BE2C (cell line): Measurements from ENCODE around the gene RARG.

Experiments used
- DNase-seq: peaks from one replicate; pipeline ENCODE4 v3.0.0-alpha.2; 2020
- H3K27me3 ChIP-seq: fragments of 250-450 bp; sonication (Bioruptor Pico); 2 replicates; pipeline ENCODE4 v1.5.1; 2020; ENCODE audit warnings: mild to moderate bottlenecking
- H3K36me3 ChIP-seq: fragments of 250-450 bp; sonication (Bioruptor Pico); 2 replicates; pipeline ENCODE4 v1.5.1; 2020; ENCODE audit warnings: mild to moderate bottlenecking
- H3K4me1 ChIP-seq: fragments of 250-450 bp; sonication (Bioruptor Pico); 2 replicates; pipeline ENCODE4 v1.5.1; 2020
- H3K4me3 ChIP-seq: 2 replicates; pipeline ENCODE4 v1.5.1; 2011; ENCODE audit warnings: low read depth, low read length
- H3K9me3 ChIP-seq: fragments of 250-450 bp; sonication (Bioruptor Pico); 2 replicates; pipeline ENCODE4 v1.5.1; 2020
- TF ChIP-seq, protein P1 (sequence below): IDR thresholded peaks from 2 replicates; pipeline ENCODE4 v1.5.1; 2012; ENCODE audit warnings: mild to moderate bottlenecking, low read depth, low read length

Gene RARG

DNA sequence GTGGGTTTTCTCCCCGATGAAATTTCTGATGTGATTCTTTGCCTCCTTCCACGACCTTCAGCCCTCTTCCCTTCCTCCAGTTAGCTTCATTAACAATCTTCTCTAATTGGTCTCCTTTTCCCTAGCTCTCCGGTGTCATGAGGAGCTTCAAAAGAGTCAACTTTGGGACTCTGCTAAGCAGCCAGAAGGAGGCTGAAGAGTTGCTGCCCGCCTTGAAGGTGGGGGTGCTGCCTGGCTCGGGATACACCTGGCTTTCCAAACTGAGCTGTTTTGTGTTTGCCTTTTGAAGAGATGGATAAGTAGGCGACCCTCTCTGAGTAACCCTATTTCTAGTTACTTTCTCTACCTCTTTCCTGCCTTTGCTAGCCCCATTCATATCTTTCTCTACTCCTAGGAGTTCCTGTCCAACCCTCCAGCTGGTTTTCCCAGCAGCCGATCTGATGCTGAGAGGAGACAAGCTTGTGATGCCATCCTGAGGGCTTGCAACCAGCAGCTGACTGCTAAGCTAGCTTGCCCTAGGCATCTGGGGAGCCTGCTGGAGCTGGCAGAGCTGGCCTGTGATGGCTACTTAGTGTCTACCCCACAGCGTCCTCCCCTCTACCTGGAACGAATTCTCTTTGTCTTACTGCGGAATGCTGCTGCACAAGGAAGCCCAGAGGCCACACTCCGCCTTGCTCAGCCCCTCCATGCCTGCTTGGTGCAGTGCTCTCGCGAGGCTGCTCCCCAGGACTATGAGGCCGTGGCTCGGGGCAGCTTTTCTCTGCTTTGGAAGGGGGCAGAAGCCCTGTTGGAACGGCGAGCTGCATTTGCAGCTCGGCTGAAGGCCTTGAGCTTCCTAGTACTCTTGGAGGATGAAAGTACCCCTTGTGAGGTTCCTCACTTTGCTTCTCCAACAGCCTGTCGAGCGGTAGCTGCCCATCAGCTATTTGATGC is 36.9 kb upstream of the RARG start:
- H3K4me1 ChIP-seq: no peaks in the 10 kb centered on the region
- TF ChIP-seq, protein P1, sequence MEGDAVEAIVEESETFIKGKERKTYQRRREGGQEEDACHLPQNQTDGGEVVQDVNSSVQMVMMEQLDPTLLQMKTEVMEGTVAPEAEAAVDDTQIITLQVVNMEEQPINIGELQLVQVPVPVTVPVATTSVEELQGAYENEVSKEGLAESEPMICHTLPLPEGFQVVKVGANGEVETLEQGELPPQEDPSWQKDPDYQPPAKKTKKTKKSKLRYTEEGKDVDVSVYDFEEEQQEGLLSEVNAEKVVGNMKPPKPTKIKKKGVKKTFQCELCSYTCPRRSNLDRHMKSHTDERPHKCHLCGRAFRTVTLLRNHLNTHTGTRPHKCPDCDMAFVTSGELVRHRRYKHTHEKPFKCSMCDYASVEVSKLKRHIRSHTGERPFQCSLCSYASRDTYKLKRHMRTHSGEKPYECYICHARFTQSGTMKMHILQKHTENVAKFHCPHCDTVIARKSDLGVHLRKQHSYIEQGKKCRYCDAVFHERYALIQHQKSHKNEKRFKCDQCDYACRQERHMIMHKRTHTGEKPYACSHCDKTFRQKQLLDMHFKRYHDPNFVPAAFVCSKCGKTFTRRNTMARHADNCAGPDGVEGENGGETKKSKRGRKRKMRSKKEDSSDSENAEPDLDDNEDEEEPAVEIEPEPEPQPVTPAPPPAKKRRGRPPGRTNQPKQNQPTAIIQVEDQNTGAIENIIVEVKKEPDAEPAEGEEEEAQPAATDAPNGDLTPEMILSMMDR: no peak
- H3K4me3 ChIP-seq: peak overlapping the region; percentile 97
- peaks cover 28% of the 10 kb centered on the region for H3K36me3 ChIP-seq
- no peaks in the 10 kb centered on the region for H3K9me3 ChIP-seq
- no peaks in the 10 kb centered on the region for H3K27me3 ChIP-seq
- no peak for DNase-seq

DNA sequence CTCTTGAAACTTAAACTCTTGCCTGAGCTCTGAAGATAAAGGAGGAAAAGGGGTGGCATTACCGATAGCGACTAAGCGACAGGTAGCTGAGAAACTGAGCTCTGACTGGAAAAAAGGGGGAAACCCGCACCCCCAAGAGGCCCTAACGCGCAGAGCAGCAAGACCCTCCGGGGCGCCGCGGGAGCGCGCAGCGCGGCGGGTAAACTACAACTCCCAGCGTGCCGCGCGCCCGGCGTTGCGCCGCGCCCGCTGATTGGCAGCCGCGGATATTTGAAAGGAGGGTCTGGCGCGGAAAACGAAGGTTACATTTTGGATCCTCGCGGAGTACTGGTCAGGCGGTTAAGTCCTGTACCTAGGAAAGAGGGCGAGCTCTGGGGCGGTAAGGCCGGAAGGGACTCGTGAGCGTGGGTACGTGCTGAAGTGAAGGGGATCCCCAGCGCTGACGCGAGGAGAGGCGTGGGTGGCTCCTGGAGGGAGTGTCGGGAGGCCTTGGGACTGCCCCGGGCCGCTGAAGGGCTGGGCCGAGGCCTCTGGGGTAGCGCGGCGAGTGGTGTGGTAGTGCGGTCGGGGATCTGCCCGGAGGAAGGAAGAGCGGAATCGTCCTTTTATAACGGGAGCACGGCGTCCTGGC is 36.1 kb upstream of the RARG start, which contains the start of gene ESPL1:
Gene ESPL1, plus strand, starts transcription at position 301 of the 631 bp plus-strand sequence. CDS start 468 bp downstream, outside the sequence.
- no peaks in the 10 kb centered on the region for H3K4me1 ChIP-seq
- TF ChIP-seq, protein P1: peak; percentile 57

DNA sequence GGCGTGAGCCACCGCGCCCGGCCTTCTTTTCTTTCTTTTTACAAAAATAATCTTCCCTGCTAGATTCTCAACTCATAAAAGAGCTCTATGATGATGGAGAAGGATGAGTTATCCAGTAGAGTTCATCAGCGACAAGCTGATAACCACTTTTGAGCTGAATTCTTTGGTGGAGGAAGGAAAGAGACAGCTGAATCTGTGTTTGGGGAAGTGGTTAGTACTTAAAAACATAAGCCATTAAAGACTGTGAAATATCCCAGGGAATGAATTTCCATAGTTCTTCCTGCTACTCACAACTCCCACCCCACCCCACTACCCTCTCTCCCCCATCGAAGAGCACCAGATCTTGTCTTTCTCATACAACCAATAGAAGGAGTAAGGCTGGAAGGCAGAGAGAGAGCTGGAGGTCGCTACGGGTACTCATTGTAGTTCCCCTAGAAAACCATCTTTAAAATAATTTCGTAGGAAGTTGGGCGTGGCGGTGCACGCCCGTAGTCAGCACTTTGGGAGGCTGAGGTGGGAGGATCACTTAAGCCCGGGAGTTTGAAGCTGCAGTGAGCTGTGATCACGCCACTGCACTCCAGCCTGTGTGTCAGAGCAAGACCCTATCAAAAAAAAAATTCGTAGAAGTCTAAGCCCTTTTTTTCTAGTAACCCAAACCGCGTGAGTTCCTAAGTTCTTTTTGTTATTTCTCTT is 35.4 kb upstream of the RARG start:
- Histone ChIP-seq H3K4me3 (peak overlapping the region; percentile 97), H3K4me1 (no peaks in the 10 kb centered on the region), H3K27me3 (no peaks in the 10 kb centered on the region), H3K36me3 (peaks cover 21% of the 10 kb centered on the region), H3K9me3 (no peaks in the 10 kb centered on the region)
- TF ChIP-seq, protein P1: no peak
- DNase-seq: no peak

More for the DNA sequence above, 36.1 kb upstream of the RARG start, which contains the start of gene ESPL1:
- no peaks in the 10 kb centered on the region for H3K27me3 ChIP-seq
- H3K36me3 ChIP-seq: peaks cover 23% of the 10 kb centered on the region
- H3K4me3 ChIP-seq: peak within 1 kb of the TSS; percentile 97
- peak; percentile 86 for DNase-seq
- no peaks in the 10 kb centered on the region for H3K9me3 ChIP-seq

DNA sequence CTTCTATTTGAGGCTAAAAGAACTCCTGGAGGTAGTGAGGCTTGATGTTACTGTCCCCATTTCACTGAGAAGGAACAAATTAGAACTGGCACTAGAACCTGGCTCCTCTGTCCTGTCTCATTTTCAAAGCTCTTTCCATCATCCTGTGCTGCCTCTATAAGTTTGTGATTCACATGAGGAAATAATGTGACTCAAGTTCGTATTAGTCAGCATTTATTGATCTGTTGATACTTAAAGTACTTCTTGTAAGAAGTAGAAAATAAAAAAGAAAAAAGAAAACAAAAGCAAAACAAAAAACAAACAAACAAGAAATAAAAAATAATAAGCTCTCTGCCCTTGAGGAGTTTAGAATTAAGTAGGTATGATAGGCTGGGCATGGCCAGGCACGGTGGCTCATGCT is 33.8 kb upstream of the RARG start:
- no peak for DNase-seq

DNA sequence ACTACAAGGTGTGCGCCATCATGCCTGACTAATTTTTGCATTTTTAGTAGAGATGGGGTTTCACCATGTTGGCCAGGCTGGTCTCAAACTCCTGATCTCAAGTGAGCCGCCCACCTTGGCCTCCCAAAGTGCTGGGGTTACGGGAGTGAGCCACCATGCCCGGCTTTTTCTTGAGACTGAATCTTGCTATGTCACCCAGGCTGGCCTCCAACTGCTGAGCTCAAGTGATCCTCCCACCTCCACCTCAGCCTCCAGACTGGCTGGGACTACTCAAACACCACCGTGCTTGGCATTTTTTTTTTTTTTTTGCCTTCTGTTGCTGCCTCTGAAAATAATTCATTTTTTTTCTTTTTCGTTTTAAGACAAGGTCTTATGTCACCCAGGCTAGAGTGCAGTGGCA is 27.9 kb upstream of the RARG start:
- Histone ChIP-seq H3K4me1 (no peaks in the 10 kb centered on the region), H3K36me3 (no peaks in the 10 kb centered on the region), H3K4me3 (no peak overlapping the region), H3K27me3 (no peaks in the 10 kb centered on the region), H3K9me3 (no peaks in the 10 kb centered on the region)
- no peak for DNase-seq
- TF ChIP-seq, protein P1: no peak

More for the DNA sequence above, 33.8 kb upstream of the RARG start:
- TF ChIP-seq, protein P1: no peak
- Histone ChIP-seq H3K4me1 (no peaks in the 10 kb centered on the region), H3K36me3 (peaks cover 15% of the 10 kb centered on the region), H3K27me3 (no peaks in the 10 kb centered on the region), H3K4me3 (no peak overlapping the region), H3K9me3 (no peaks in the 10 kb centered on the region)
